Muscle layer of duodenum (tissue), 2 donors: ENCODE results near the gene NR6A1.

Source experiments
- H3K27ac ChIP-seq: one replicate; pipeline ENCODE4 v1.7.0; 2013; ENCODE audit warnings: mild to moderate bottlenecking, low read length
- H3K27me3 ChIP-seq: one replicate; pipeline ENCODE4 v1.7.0; 2013; ENCODE audit warnings: low read depth, mild to moderate bottlenecking, control low read depth, low read length
- H3K36me3 ChIP-seq, 2 donors: one replicate each; pipeline ENCODE4 v1.7.0; 2013; ENCODE audit warnings: low read length in 2 of 2, control low read depth in 1 of 2, mild to moderate bottlenecking in 1 of 2; ENCODE audit not compliant: insufficient read depth in 2 of 2, control insufficient read depth in 1 of 2
- H3K4me1 ChIP-seq, 2 donors: one replicate each; pipeline ENCODE4 v1.7.0; 2013; ENCODE audit warnings: low read length in 2 of 2, mild to moderate bottlenecking in 2 of 2, control low read depth in 1 of 2, moderate library complexity in 1 of 2; ENCODE audit not compliant: insufficient read depth in 2 of 2, control insufficient read depth in 1 of 2
- H3K4me3 ChIP-seq, 2 donors: one replicate each; pipeline ENCODE4 v1.7.0; 2013; ENCODE audit warnings: low read length in 2 of 2, low read depth in 1 of 2, mild to moderate bottlenecking in 1 of 2
- H3K9me3 ChIP-seq, 2 donors: one replicate each; pipeline ENCODE4 v1.7.0; 2013; ENCODE audit warnings: low read length in 2 of 2, control low read depth in 1 of 2, mild to moderate bottlenecking in 1 of 2; ENCODE audit not compliant: control insufficient read depth in 1 of 2
- donor health status: healthy.

NR6A1 gene

DNA sequence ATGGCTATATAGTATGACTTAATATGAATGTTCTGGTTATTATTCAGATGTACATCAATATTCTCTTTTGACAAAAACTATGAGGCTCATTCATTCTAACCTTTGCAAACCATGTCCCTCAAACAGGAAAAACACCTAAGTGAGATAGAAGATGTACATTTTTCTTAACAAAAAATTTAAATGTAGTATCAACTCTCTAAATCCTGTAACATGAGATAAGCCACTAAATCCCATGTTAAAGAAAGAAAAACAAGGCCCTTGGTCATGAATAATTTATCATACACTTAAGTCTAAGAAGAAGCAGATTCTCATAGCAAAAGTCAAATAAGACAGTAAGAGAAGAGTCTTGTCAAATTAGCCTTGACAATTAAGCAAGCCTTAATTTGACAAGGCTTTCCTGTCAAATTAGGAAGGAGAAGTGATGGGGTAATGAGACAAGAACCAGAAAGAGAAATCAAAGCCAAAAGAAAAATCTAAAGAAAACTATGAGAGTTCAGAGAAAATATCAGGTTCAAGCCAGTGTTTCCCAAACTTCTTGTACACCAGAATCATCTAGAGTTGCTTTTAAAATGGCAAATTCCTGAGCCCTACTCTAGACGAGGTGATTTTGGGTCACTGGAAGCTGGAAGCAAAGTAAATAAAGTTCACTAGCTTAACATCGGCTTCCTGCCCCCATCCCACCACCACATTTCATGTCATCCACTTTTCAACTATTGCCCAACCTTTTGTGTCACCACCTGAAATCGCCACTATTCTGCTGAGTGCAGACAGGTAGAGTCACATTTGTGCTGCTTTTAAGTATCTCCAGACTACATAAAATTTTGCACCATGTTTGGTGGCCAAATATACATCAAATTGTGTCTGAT, 76.5 kb downstream of the NR6A1 start:
- Histone ChIP-seq H3K9me3 (no peaks in the 10 kb centered on the region), H3K27ac (no peak overlapping the region), H3K36me3 (no peaks in the 10 kb centered on the region), H3K27me3 (no peaks in the 10 kb centered on the region), H3K4me1 (peaks cover 0 to 5% of the 10 kb centered on the region in 2 donors), H3K4me3 (no peak overlapping the region)

DNA sequence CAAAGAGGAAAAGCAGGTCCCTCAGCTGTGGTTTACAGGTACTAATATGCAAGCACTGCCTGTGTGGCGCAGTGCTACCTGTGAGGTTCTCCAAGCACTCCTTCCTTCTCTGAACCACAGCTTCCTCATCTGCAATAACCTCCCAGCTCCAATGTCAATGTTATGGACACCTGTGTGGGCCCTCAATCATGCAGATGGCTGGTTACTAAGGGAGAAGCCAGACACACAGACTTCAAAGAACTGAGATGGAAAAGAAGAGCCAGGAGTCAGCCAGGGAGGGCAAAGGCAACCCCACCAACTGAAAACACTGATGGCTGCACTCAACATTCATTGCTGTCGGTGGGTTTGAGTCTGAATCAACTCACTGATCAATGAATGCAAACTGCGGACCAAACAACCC, 77.7 kb downstream of the NR6A1 start:
- Histone ChIP-seq H3K9me3 (no peaks in the 10 kb centered on the region), H3K4me1 (peaks cover 0 to 5% of the 10 kb centered on the region in 2 donors), H3K27me3 (no peaks in the 10 kb centered on the region), H3K36me3 (no peaks in the 10 kb centered on the region), H3K27ac (no peak overlapping the region), H3K4me3 (no peak overlapping the region)

DNA sequence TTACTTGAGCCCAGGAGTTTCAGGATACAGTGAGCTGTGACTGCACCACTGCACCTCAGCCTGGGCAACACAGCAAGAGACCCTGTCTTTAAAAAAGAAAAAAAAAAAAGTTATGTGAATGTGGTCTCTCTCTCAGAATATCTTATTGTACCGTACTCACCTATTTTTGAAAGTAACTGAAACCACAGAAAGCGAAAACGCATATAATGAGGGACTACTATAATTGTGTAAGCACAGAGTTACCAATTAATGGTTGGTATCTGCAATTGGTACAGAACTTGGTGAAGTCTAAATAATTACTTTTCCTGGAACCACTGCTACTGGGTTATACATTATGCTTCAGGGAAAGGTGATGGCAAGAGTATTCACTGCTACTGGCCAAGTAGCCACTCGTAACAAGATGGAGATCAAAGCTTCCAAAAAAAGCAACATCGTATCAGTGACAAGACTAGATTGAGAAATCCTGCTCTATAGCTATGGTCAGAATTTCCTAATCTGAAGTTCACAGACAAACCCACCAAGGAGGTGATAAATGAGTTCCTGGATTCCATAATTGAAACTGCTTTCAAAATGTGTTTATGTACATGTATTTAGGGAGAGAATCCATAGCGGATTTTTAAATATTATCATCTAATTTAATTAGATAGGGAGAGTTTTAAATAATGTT, 82.7 kb downstream of the NR6A1 start:
- H3K4me3 ChIP-seq: no peak overlapping the region
- H3K4me1 ChIP-seq: peaks cover 0 to 5% of the 10 kb centered on the region in 2 donors
- H3K9me3 ChIP-seq: no peaks in the 10 kb centered on the region
- H3K36me3 ChIP-seq: no peaks in the 10 kb centered on the region
- H3K27me3 ChIP-seq: no peaks in the 10 kb centered on the region
- no peak overlapping the region for H3K27ac ChIP-seq

DNA sequence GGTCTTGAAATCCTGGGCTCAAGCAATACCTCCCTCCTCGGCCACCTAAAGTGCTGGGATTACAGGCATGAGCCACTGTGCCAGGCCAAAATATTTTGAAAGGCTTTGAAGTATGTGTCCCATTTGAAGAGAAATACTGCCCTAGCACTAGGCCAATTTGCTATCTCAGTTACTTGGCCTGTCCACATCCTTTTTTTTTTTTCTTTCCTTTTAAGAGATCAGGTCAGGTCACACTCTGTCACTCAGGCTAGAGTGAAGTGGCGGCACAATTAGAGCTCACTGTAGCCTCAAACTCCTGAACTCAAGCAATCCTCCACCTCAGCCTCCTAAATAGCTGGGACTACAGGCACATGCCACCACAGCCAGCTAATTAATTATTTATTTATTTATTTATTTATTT, 84.2 kb downstream of the NR6A1 start:
- no peaks in the 10 kb centered on the region for H3K36me3 ChIP-seq
- no peaks in the 10 kb centered on the region for H3K9me3 ChIP-seq
- no peak overlapping the region for H3K4me3 ChIP-seq
- no peaks in the 10 kb centered on the region for H3K27me3 ChIP-seq
- no peak overlapping the region for H3K27ac ChIP-seq
- H3K4me1 ChIP-seq: peaks cover 0 to 4% of the 10 kb centered on the region in 2 donors

DNA sequence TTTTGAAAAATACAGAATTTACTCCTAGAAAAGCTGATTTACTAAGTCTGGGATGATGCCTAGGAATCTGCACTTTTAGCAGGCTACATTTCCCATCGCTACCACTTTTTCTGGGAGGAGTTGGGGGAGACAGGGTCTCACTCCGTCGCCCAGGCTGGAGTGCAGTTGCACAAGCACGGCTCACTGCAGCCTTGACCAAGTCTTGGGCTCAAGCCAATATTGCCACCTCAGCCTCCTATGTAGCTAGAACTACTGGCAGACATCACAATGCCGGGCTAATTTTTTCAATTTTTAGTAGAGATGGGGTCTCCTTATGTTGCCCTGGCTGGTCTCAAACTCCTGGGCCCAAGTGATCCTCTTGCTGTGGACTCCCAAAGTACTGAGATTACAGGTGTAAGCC, 85.9 kb downstream of the NR6A1 start:
- peaks cover 0 to 4% of the 10 kb centered on the region in 2 donors for H3K4me1 ChIP-seq
- H3K9me3 ChIP-seq: no peaks in the 10 kb centered on the region
- H3K27ac ChIP-seq: no peak overlapping the region
- H3K36me3 ChIP-seq: no peaks in the 10 kb centered on the region
- H3K4me3 ChIP-seq: no peak overlapping the region
- H3K27me3 ChIP-seq: no peaks in the 10 kb centered on the region

DNA sequence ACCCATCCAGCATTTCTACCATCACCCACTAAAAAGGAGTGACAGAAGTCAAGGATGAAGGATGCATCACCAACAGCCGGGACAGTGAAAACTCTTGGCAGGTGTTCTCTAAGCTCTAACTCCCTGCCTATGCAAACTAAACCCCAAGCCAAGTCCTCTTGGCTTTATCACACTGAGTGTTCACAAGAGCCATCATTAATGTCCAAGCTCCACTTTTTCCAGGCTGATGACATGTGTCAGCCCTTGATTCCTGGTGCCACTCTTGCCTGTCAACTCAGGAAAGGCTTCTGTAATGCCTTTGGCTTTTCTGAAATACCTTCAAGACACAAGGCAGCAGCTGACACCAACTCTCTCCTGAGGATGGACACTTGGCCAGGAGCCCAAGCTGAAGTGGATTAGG, 86.9 kb downstream of the NR6A1 start:
- Histone ChIP-seq H3K9me3 (no peaks in the 10 kb centered on the region), H3K27me3 (no peaks in the 10 kb centered on the region), H3K4me1 (peaks cover 0 to 4% of the 10 kb centered on the region in 2 donors), H3K36me3 (no peaks in the 10 kb centered on the region), H3K27ac (no peak overlapping the region), H3K4me3 (no peak overlapping the region)

DNA sequence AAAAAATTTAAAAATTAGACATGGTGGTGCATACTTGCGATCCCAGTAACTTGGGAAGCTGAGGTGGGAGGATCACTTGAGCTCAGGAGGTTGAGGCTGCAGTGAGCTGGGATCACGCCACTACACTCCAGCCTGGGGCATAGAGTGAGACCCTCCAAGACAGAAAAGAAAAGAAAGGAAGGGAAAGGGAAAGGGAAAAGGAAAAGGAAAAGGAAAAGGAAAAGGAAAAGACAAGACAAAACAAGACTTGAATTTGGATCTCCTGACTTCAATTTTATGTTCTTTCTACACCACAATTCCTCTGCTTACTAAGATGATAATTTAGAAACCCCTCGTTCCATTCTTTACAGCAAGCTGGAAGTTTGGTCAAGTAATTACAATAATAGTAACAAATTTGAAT, 88.1 kb downstream of the NR6A1 start:
- no peak overlapping the region for H3K27ac ChIP-seq
- no peaks in the 10 kb centered on the region for H3K27me3 ChIP-seq
- no peaks in the 10 kb centered on the region for H3K36me3 ChIP-seq
- no peak overlapping the region for H3K4me3 ChIP-seq
- peaks cover 0 to 4% of the 10 kb centered on the region in 2 donors for H3K4me1 ChIP-seq
- H3K9me3 ChIP-seq: no peaks in the 10 kb centered on the region

DNA sequence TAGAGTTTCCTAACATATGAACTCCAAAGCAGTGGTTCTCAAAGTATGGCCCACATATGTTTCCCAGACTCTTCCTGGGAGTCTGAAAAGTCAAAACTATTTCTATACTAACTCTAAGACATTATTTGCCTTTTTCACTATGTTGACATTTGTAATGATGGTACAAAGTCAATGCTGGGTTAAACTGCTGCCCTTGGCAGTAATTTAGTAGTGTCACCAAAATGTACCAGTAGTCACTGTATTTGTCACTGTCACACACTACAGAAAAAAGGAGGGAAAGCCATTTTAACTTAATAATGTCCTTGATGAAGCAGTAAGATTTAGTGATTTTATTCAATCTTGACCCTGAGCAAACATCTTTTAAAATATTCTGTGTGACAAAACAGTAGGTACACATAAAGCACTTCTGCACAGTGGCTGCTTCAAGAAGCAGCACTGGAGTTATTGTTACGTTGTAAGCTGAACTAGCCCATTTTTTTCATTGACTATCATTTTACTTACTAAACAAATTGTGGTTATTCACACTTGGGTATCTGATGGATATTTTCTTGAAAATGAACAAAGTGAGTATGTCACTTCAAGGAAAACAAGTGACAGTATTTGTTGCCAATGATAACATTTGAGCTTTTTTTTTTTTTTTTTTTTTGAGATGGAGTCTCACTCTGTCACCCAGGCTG, 90.3 kb downstream of the NR6A1 start:
- Histone ChIP-seq H3K4me1 (peaks cover 0 to 14% of the 10 kb centered on the region in 2 donors), H3K4me3 (no peak overlapping the region), H3K36me3 (no peaks in the 10 kb centered on the region), H3K27ac (no peak overlapping the region), H3K9me3 (no peaks in the 10 kb centered on the region), H3K27me3 (no peaks in the 10 kb centered on the region)

DNA sequence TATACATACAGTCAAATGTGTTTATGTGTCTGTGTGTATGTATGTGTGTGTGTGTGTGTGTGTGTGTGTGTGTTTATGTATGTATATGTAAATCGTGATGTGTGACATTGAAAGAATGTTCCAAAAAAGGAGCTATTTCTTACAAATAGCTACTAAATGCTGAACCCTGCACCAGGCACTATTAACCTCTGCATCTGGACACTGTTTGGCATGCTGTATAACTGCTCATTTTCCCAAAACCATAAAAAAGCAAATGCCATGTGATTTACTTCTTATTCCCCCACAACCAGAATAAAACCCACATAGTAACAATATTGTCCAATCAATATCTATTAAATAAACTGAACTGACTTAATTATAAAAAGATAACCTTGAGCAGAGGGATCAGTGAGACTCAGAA, 91.1 kb downstream of the NR6A1 start:
- Histone ChIP-seq H3K9me3 (no peaks in the 10 kb centered on the region), H3K4me3 (no peak overlapping the region), H3K4me1 (peaks cover 6 to 18% of the 10 kb centered on the region in 2 donors), H3K36me3 (no peaks in the 10 kb centered on the region), H3K27ac (no peak overlapping the region), H3K27me3 (no peaks in the 10 kb centered on the region)

DNA sequence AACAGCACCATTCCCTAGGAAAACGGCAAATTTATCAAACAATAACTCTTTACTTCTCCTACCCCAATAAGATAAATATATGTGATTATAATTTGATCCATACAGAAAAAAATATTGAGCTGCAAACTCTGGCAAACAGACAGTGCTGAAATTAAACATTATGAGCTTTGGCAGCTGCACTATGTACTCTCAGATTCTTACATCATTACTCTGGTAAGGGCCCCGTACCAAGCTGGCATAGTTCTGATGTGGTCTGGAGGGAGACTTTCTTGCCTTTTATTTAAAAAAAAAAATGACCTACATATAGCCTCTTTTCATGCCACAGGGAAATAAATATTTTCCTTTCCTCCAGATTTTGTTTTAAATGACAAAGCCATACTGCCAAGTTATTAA, 95.0 kb downstream of the NR6A1 start:
- peaks cover 6 to 15% of the 10 kb centered on the region in 2 donors for H3K4me1 ChIP-seq
- H3K9me3 ChIP-seq: no peaks in the 10 kb centered on the region

More for the DNA sequence above, 95.0 kb downstream of the NR6A1 start:
- Histone ChIP-seq H3K4me3 (no peak overlapping the region), H3K36me3 (no peaks in the 10 kb centered on the region), H3K27me3 (no peaks in the 10 kb centered on the region), H3K27ac (no peak overlapping the region)
